Epithelial cell of proximal tubule (primary cell): ENCODE results near the gene DPP8. TPM values are rescaled to one million over a fixed set of nuclear protein-coding genes. Genes with fewer than 3 reads are reported as not detected.
A peak's percentile ranks its signal among the peaks of the same experiment; 100 is the strongest.

Experiments used
- DNase-seq: peaks from one replicate; pipeline ENCODE4 v3.0.0-alpha.2; 2011; ENCODE audit warnings: low read depth
- H3K4me3 ChIP-seq: 2 replicates; pipeline ENCODE4 v1.5.1; 2011; ENCODE audit warnings: low read depth, mild to moderate bottlenecking, low read length
- total RNA-seq: library from RNA; depleted of rRNA; stranded (reverse); fragments of >200 nt; gene quantifications from 2 replicates; pipeline ENCODE4 v1.2.3, GENCODE V29; 2015
- TF ChIP-seq, protein P1 (sequence below): conservative IDR thresholded peaks from 2 replicates; pipeline ENCODE4 v1.5.1; 2012; ENCODE audit warnings: low read depth, mild to moderate bottlenecking, low read length

Gene DPP8
- total RNA-seq, 1 donor from 2014 or later, result 25.7 TPM

- TF ChIP-seq, protein P1, sequence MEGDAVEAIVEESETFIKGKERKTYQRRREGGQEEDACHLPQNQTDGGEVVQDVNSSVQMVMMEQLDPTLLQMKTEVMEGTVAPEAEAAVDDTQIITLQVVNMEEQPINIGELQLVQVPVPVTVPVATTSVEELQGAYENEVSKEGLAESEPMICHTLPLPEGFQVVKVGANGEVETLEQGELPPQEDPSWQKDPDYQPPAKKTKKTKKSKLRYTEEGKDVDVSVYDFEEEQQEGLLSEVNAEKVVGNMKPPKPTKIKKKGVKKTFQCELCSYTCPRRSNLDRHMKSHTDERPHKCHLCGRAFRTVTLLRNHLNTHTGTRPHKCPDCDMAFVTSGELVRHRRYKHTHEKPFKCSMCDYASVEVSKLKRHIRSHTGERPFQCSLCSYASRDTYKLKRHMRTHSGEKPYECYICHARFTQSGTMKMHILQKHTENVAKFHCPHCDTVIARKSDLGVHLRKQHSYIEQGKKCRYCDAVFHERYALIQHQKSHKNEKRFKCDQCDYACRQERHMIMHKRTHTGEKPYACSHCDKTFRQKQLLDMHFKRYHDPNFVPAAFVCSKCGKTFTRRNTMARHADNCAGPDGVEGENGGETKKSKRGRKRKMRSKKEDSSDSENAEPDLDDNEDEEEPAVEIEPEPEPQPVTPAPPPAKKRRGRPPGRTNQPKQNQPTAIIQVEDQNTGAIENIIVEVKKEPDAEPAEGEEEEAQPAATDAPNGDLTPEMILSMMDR, result no peak
- H3K4me3 ChIP-seq, result no peak overlapping the region
- DNase-seq, result no peak
Measured at GRCh38 chr15:65405791-65406423, 111.6 kb downstream of the DPP8 start.

- H3K4me3 ChIP-seq, result no peak overlapping the region
- DNase-seq, result no peak
- TF ChIP-seq, protein P1, result no peak
Measured at GRCh38 chr15:65404186-65404872, 113.2 kb downstream of the DPP8 start.

DNA sequence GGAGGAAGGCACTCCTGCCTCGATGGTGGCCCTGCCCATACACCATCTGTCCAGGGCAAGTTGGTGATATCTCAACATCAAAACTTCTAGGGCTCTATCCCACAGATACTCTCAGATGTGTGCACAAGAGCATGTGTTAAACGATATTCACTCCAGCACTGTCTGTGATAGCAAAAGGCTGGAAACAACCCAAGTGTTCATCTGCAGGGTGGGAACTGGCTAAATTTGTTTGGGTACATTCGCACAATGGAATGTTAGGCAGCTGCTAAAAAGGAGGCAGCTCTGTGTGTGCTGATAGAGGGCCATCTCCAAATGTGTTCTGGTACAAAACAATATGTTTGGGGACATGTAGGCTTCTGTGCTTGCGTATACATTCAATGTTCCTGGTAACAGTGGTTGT lies 114.5 kb downstream of the DPP8 start:
- no peak for DNase-seq
- H3K4me3 ChIP-seq, result no peak overlapping the region
- TF ChIP-seq, protein P1, result no peak

GRCh38 chr15:65401611-65402240 lies 115.8 kb downstream of the DPP8 start:
- no peak overlapping the region for H3K4me3 ChIP-seq
- DNase-seq, result no peak
- TF ChIP-seq, protein P1, result no peak

- TF ChIP-seq, protein P1, result peak; percentile 89
- H3K4me3 ChIP-seq, result no peak overlapping the region
- no peak for DNase-seq
Measured at GRCh38 chr15:65400760-65401610, 116.5 kb downstream of the DPP8 start.

GRCh38 chr15:65399997-65400396 lies 117.5 kb downstream of the DPP8 start:
- no peak for DNase-seq
- H3K4me3 ChIP-seq, result no peak overlapping the region
- TF ChIP-seq, protein P1, result no peak
